ENCODE data around the gene CLTCL1. TPM values are rescaled to one million over a fixed set of nuclear protein-coding genes. Genes with fewer than 3 reads are reported as not detected.
A peak's percentile ranks its signal among the peaks of the same experiment; 100 is the strongest.
"Not testable (repeated sequence)": the region's sequence is repeated elsewhere in the genome, so short reads cannot be mapped to it uniquely, and the experiment has no call there.

CLTCL1 gene
- total RNA-seq, 1 experiment from 2014 or later: 12.9 TPM

GRCh38 chr22:19287076-19287707 is 4.3 kb downstream of the CLTCL1 start:
- H3K36me3 ChIP-seq (ENCODE audit: insufficient read depth, low read length): no peaks in the 10 kb centered on the region
- no peaks in the 10 kb centered on the region for H3K9me3 ChIP-seq (ENCODE audit: low read length)
- H4K20me1 ChIP-seq (ENCODE audit: insufficient read depth, low read depth, low read length): no peaks in the 10 kb centered on the region
- H3K4me1 ChIP-seq (ENCODE audit: low read length): peaks cover 43% of the 10 kb centered on the region
- no peaks in the 10 kb centered on the region for H3K9me2 ChIP-seq (replicated peaks; ENCODE audit: insufficient read depth, low read length)
- no peak for DNase-seq
- H3K27ac ChIP-seq (ENCODE audit: low read length): no peak overlapping the region
- no peaks in the 10 kb centered on the region for H3K79me2 ChIP-seq (ENCODE audit: low read length)
- H3K4me2 ChIP-seq (ENCODE audit: low read depth, low read length, poor library complexity, severe bottlenecking): no peak overlapping the region
- H3K27me3 ChIP-seq (ENCODE audit: low read length): peaks cover 3% of the 10 kb centered on the region; the same call in 1 of the 2 replicates
- H3K4me3 ChIP-seq (ENCODE audit: low read length): no peak overlapping the region
- H2AFZ ChIP-seq (ENCODE audit: low read length): no peak overlapping the region
- H3K9ac ChIP-seq (ENCODE audit: low read length): no peak overlapping the region

GRCh38 chr22:19285831-19286230 is 5.7 kb downstream of the CLTCL1 start:
- Histone ChIP-seq H3K9me3 (ENCODE audit: low read length) (no peaks in the 10 kb centered on the region), H3K9ac (ENCODE audit: low read length) (0 out of 2 replicates have a peak overlapping the region, but pooled peaks have one; percentile 0), H2AFZ (ENCODE audit: low read length) (no peak overlapping the region), H3K4me1 (ENCODE audit: low read length) (peaks cover 34% of the 10 kb centered on the region), H3K27me3 (ENCODE audit: low read length) (peaks cover 3% of the 10 kb centered on the region; the same call in 1 of the 2 replicates), H4K20me1 (ENCODE audit: insufficient read depth, low read depth, low read length) (no peaks in the 10 kb centered on the region), H3K4me2 (ENCODE audit: low read depth, low read length, poor library complexity, severe bottlenecking) (peak overlapping the region; percentile 28), H3K9me2 (replicated peaks; ENCODE audit: insufficient read depth, low read length) (no peaks in the 10 kb centered on the region), H3K79me2 (ENCODE audit: low read length) (no peaks in the 10 kb centered on the region), H3K27ac (ENCODE audit: low read length) (no peak overlapping the region), H3K4me3 (ENCODE audit: low read length) (no peak overlapping the region), H3K36me3 (ENCODE audit: insufficient read depth, low read length) (no peaks in the 10 kb centered on the region)
- DNase-seq: peak; percentile 53

DNA sequence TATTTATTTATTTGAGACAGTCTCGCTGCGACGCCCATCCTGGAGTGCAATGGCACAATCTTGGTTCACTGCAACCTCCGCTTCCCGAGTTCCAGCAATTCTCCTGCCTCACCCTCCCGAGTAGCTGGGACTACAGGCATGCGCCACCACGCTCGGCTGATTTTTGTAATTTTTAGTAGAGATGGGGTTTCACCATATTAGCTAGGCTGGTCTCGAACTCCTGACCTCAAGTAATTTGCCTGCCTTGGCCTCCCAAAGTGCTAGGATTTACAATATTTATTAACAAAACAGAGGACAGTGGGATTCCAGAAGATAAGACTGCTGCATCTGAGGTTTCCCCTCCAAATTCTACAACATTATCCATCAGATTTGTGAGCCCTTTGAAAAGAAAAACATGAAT is 12.4 kb downstream of the CLTCL1 start:
- not testable (repeated sequence) for H3K9ac ChIP-seq (ENCODE audit: low read length); H3K4me1 ChIP-seq (ENCODE audit: low read length); H3K4me3 ChIP-seq (ENCODE audit: low read length); H3K27me3 ChIP-seq (ENCODE audit: low read length); H4K20me1 ChIP-seq (ENCODE audit: insufficient read depth, low read depth, low read length); H2AFZ ChIP-seq (ENCODE audit: low read length); H3K4me2 ChIP-seq (ENCODE audit: low read depth, low read length, poor library complexity, severe bottlenecking); DNase-seq; H3K9me3 ChIP-seq (ENCODE audit: low read length); H3K79me2 ChIP-seq (ENCODE audit: low read length); H3K27ac ChIP-seq (ENCODE audit: low read length); H3K9me2 ChIP-seq (replicated peaks; ENCODE audit: insufficient read depth, low read length); H3K36me3 ChIP-seq (ENCODE audit: insufficient read depth, low read length)

DNA sequence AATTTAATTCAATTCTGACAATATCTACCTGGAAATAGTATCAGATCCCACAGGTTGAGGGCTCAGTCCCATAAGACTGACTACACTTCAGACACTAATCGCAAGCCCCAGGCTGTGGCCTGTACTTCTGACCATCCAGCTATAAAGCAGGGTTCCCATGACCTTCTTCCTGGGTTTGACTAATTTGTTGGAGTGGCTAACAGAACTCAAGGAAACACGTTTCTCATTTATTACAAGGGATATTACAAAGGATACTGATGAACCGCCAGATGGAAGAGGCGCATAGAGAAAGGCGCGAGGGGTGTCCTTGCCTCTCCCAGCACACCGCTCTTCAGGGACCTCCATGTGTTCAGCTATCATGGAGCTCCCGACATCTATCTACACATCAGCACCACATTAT is 13.7 kb downstream of the CLTCL1 start:
- Histone ChIP-seq H3K9ac (ENCODE audit: low read length) (no peak overlapping the region), H3K27me3 (ENCODE audit: low read length) (no peaks in the 10 kb centered on the region), H2AFZ (ENCODE audit: low read length) (no peak overlapping the region), H3K4me3 (ENCODE audit: low read length) (no peak overlapping the region), H4K20me1 (ENCODE audit: insufficient read depth, low read depth, low read length) (no peaks in the 10 kb centered on the region), H3K36me3 (ENCODE audit: insufficient read depth, low read length) (no peaks in the 10 kb centered on the region), H3K9me3 (ENCODE audit: low read length) (no peaks in the 10 kb centered on the region), H3K9me2 (replicated peaks; ENCODE audit: insufficient read depth, low read length) (no peaks in the 10 kb centered on the region), H3K4me1 (ENCODE audit: low read length) (no peaks in the 10 kb centered on the region), H3K79me2 (ENCODE audit: low read length) (no peaks in the 10 kb centered on the region), H3K4me2 (ENCODE audit: low read depth, low read length, poor library complexity, severe bottlenecking) (no peak overlapping the region), H3K27ac (ENCODE audit: low read length) (no peak overlapping the region)
- no peak for DNase-seq

- Histone ChIP-seq H3K9ac (ENCODE audit: low read length) (no peak overlapping the region), H3K4me2 (ENCODE audit: low read depth, low read length, poor library complexity, severe bottlenecking) (no peak overlapping the region), H3K9me3 (ENCODE audit: low read length) (no peaks in the 10 kb centered on the region), H4K20me1 (ENCODE audit: insufficient read depth, low read depth, low read length) (no peaks in the 10 kb centered on the region), H2AFZ (ENCODE audit: low read length) (no peak overlapping the region), H3K4me3 (ENCODE audit: low read length) (no peak overlapping the region), H3K4me1 (ENCODE audit: low read length) (no peaks in the 10 kb centered on the region), H3K27me3 (ENCODE audit: low read length) (no peaks in the 10 kb centered on the region), H3K79me2 (ENCODE audit: low read length) (no peaks in the 10 kb centered on the region), H3K36me3 (ENCODE audit: insufficient read depth, low read length) (no peaks in the 10 kb centered on the region), H3K9me2 (replicated peaks; ENCODE audit: insufficient read depth, low read length) (no peaks in the 10 kb centered on the region), H3K27ac (ENCODE audit: low read length) (no peak overlapping the region)
- DNase-seq: no peak
These were observed 15.5 kb downstream of the CLTCL1 start for GRCh38 chr22:19275919-19276600.

GRCh38 chr22:19275513-19275912 is 16.0 kb downstream of the CLTCL1 start:
- H3K79me2 ChIP-seq (ENCODE audit: low read length): no peaks in the 10 kb centered on the region
- H3K4me3 ChIP-seq (ENCODE audit: low read length): no peak overlapping the region
- no peak overlapping the region for H2AFZ ChIP-seq (ENCODE audit: low read length)
- no peaks in the 10 kb centered on the region for H4K20me1 ChIP-seq (ENCODE audit: insufficient read depth, low read depth, low read length)
- H3K9me2 ChIP-seq (replicated peaks; ENCODE audit: insufficient read depth, low read length): no peaks in the 10 kb centered on the region
- no peak overlapping the region for H3K9ac ChIP-seq (ENCODE audit: low read length)
- H3K4me2 ChIP-seq (ENCODE audit: low read depth, low read length, poor library complexity, severe bottlenecking): no peak overlapping the region
- H3K36me3 ChIP-seq (ENCODE audit: insufficient read depth, low read length): no peaks in the 10 kb centered on the region
- H3K9me3 ChIP-seq (ENCODE audit: low read length): no peaks in the 10 kb centered on the region
- H3K27me3 ChIP-seq (ENCODE audit: low read length): no peaks in the 10 kb centered on the region
- no peaks in the 10 kb centered on the region for H3K4me1 ChIP-seq (ENCODE audit: low read length)
- no peak overlapping the region for H3K27ac ChIP-seq (ENCODE audit: low read length)
- no peak for DNase-seq

GRCh38 chr22:19275104-19275503 is 16.4 kb downstream of the CLTCL1 start:
- H3K79me2 ChIP-seq (ENCODE audit: low read length): no peaks in the 10 kb centered on the region
- H3K9me2 ChIP-seq (replicated peaks; ENCODE audit: insufficient read depth, low read length): no peaks in the 10 kb centered on the region
- H3K27me3 ChIP-seq (ENCODE audit: low read length): no peaks in the 10 kb centered on the region
- H3K27ac ChIP-seq (ENCODE audit: low read length): no peak overlapping the region
- no peak overlapping the region for H3K9ac ChIP-seq (ENCODE audit: low read length)
- no peaks in the 10 kb centered on the region for H4K20me1 ChIP-seq (ENCODE audit: insufficient read depth, low read depth, low read length)
- no peak overlapping the region for H3K4me2 ChIP-seq (ENCODE audit: low read depth, low read length, poor library complexity, severe bottlenecking)
- DNase-seq: no peak
- H3K4me3 ChIP-seq (ENCODE audit: low read length): no peak overlapping the region
- H3K36me3 ChIP-seq (ENCODE audit: insufficient read depth, low read length): no peaks in the 10 kb centered on the region
- H2AFZ ChIP-seq (ENCODE audit: low read length): no peak overlapping the region
- no peaks in the 10 kb centered on the region for H3K4me1 ChIP-seq (ENCODE audit: low read length)
- no peaks in the 10 kb centered on the region for H3K9me3 ChIP-seq (ENCODE audit: low read length)

DNA sequence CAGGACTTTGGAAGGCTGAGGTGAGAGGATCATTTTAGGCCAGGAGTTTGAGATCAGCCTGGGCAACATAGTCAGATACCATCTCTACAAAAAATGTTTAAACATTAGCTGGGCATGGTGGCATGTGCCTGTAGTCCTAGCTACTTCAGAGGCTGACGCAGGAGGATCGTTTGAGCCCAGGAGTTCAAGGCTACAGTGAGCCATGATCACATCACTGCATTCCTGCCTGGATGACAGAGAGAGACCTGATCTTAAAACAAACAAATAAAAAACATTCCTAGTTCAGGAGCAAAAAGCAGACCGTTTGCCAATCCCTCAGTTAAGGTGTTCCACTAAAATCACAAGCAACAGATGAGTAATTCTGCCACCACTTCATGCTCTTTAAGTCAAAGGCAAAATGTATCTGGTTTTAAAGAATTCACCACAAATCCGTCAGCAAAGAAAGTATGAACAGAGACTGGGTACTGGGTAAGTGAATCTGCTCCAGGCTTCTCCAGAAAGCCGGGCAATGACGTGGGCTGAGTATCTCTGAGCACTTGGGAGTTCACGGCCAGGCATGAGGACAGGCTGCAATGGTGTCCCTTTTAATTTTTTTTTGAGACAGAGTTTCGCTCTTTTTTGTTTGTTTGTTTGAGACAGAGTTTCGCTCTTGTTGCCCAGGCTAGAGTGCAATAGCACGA is 19.5 kb downstream of the CLTCL1 start:
- Histone ChIP-seq H3K36me3 (ENCODE audit: insufficient read depth, low read length) (no peaks in the 10 kb centered on the region), H3K79me2 (ENCODE audit: low read length) (no peaks in the 10 kb centered on the region), H3K4me3 (ENCODE audit: low read length) (no peak overlapping the region), H3K9me3 (ENCODE audit: low read length) (peaks cover 4% of the 10 kb centered on the region), H3K4me1 (ENCODE audit: low read length) (no peaks in the 10 kb centered on the region), H3K9ac (ENCODE audit: low read length) (no peak overlapping the region), H3K27me3 (ENCODE audit: low read length) (no peaks in the 10 kb centered on the region), H3K4me2 (ENCODE audit: low read depth, low read length, poor library complexity, severe bottlenecking) (no peak overlapping the region), H3K27ac (ENCODE audit: low read length) (no peak overlapping the region), H4K20me1 (ENCODE audit: insufficient read depth, low read depth, low read length) (no peaks in the 10 kb centered on the region), H2AFZ (ENCODE audit: low read length) (no peak overlapping the region), H3K9me2 (replicated peaks; ENCODE audit: insufficient read depth, low read length) (no peaks in the 10 kb centered on the region)
- DNase-seq: no peak
